Upper lobe of right lung (tissue), 1 donor: Measurements from ENCODE around the gene BLID. TPM values are rescaled to one million over a fixed set of nuclear protein-coding genes. Genes with fewer than 3 reads are reported as not detected.

Experiments
- ATAC-seq: fragments of 200-7000 bp; cut with Tn5 transposase; one replicate; pipeline ENCODE4 v1.9.1; 2020; ENCODE audit warnings: mild to moderate bottlenecking, moderate library complexity
- DNase-seq: peaks from one replicate; pipeline ENCODE4 v3.0.0-alpha.2; 2020
- H3K27ac ChIP-seq: fragments of 200-600 bp; one replicate; pipeline ENCODE4 v1.8.0; 2022
- H3K27me3 ChIP-seq: fragments of 200-600 bp; one replicate; pipeline ENCODE4 v1.8.0; 2022; ENCODE audit warnings: mild to moderate bottlenecking
- H3K36me3 ChIP-seq: fragments of 200-600 bp; one replicate; pipeline ENCODE4 v1.8.0; 2022
- H3K4me1 ChIP-seq: fragments of 200-600 bp; one replicate; pipeline ENCODE4 v1.8.0; 2022
- H3K4me3 ChIP-seq: fragments of 200-600 bp; one replicate; pipeline ENCODE4 v1.8.0; 2022; ENCODE audit warnings: mild to moderate bottlenecking
- H3K9me3 ChIP-seq: fragments of 200-600 bp; one replicate; pipeline ENCODE4 v1.8.0; 2022
- intact Hi-C: fragments of 100-400 bp; cut with DNase I; formaldehyde crosslinking; loops from one replicate; pipeline ENCODE4 v1.11.0; 2022
- total RNA-seq: library from RNA; stranded (reverse); fragmentation: NEBNext Ultra II Directional; extraction: Animal tissue kit (Norgen Biotek cat#: 25700); gene quantifications from one replicate; pipeline ENCODE4 v1.2.1, GENCODE V29; 2021
- TF ChIP-seq, protein P1 (sequence below): fragments of 200-600 bp; IDR thresholded peaks from one replicate; pipeline ENCODE4 v1.8.0; 2022; ENCODE audit warnings: antibody characterized with exemption
- donor health status: DM: no; HTN: yes; CAD: no; lungs with severe emphysema.

BLID gene
- total RNA-seq, 1 donor from 2014 or later = not detected

DNA sequence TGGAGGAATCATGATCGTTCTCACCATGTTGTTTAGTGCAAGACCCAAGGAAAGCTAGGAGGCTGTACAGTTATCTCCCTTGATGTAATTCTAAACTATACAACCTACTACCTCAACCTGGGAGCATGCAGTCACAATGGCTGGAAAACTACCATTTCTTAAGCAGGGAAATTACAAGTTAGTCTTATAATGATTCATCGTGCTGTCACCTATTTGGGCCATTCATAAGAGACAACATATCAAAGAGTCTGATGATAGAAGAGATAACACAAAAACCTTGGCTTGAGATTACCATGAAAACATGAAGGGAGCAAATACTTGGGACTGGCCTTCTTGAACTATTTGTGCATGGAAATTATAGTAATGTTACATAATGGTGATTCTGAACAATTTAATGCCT is 30.5 kb upstream of the BLID start:
- Histone ChIP-seq H3K9me3 (no peaks in the 10 kb centered on the region), H3K27me3 (no peaks in the 10 kb centered on the region), H3K4me1 (no peaks in the 10 kb centered on the region), H3K27ac (no peak overlapping the region), H3K36me3 (no peaks in the 10 kb centered on the region), H3K4me3 (no peak overlapping the region)
- intact Hi-C loops = no loop called here
- ATAC-seq (no peak), DNase-seq (no peak)
- TF ChIP-seq, protein P1, sequence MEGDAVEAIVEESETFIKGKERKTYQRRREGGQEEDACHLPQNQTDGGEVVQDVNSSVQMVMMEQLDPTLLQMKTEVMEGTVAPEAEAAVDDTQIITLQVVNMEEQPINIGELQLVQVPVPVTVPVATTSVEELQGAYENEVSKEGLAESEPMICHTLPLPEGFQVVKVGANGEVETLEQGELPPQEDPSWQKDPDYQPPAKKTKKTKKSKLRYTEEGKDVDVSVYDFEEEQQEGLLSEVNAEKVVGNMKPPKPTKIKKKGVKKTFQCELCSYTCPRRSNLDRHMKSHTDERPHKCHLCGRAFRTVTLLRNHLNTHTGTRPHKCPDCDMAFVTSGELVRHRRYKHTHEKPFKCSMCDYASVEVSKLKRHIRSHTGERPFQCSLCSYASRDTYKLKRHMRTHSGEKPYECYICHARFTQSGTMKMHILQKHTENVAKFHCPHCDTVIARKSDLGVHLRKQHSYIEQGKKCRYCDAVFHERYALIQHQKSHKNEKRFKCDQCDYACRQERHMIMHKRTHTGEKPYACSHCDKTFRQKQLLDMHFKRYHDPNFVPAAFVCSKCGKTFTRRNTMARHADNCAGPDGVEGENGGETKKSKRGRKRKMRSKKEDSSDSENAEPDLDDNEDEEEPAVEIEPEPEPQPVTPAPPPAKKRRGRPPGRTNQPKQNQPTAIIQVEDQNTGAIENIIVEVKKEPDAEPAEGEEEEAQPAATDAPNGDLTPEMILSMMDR = no peak

GRCh38 chr11:122145715-122146274 is 29.8 kb upstream of the BLID start:
- TF ChIP-seq, protein P1 = no peak
- DNase-seq = no peak
- intact Hi-C loops = no loop called here
- H3K27ac ChIP-seq = no peak overlapping the region
- no peaks in the 10 kb centered on the region for H3K36me3 ChIP-seq
- no peak overlapping the region for H3K4me3 ChIP-seq
- no peak for ATAC-seq
- H3K4me1 ChIP-seq = no peaks in the 10 kb centered on the region
- no peaks in the 10 kb centered on the region for H3K27me3 ChIP-seq
- no peaks in the 10 kb centered on the region for H3K9me3 ChIP-seq

DNA sequence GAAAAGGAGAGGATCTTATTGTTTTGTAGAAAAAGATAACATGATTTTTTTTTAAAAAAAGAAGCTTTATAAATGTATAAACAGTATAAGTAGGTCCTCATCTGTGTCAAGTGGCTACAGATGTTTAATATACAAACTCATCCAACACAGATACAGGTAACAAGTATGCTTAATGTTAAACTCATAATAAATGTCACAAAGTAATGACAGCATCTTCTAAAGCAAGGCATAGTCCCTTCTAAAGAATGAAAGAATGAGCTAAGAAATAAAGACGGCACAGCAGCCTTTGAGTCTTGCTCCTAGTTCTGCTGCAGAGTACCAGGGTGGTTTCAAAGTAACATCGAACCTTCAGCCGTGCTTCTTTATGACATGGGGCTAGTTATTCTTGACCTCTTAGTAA is 28.7 kb upstream of the BLID start:
- TF ChIP-seq, protein P1 = no peak
- no peak for DNase-seq
- H3K9me3 ChIP-seq = no peaks in the 10 kb centered on the region
- no peaks in the 10 kb centered on the region for H3K27me3 ChIP-seq
- no peak overlapping the region for H3K4me3 ChIP-seq
- no peaks in the 10 kb centered on the region for H3K36me3 ChIP-seq
- intact Hi-C loops = no loop called here
- H3K27ac ChIP-seq = no peak overlapping the region
- ATAC-seq = no peak
- no peaks in the 10 kb centered on the region for H3K4me1 ChIP-seq

DNA sequence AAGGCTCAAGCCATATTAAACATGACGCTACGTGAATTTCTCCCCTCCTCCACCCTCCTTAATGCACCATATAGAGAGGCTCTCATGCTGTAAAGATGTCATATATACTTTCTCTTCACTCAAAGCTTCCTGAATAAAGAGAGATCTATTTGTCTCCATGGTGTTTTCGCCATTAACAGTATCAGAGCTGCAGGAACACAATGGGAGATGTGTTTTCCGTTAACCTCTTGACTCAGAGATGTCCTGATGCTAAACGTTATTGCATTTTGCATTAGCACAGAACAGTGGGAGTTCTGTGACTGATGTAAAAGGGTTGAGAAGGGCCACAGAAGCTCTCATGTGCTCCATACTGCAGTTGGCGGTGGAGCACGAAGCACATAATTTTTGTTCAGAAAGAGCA is 25.7 kb upstream of the BLID start:
- intact Hi-C loops = no loop called here
- Histone ChIP-seq H3K4me3 (no peak overlapping the region), H3K9me3 (no peaks in the 10 kb centered on the region), H3K27ac (no peak overlapping the region), H3K27me3 (no peaks in the 10 kb centered on the region), H3K36me3 (no peaks in the 10 kb centered on the region), H3K4me1 (no peaks in the 10 kb centered on the region)
- DNase-seq (no peak), ATAC-seq (no peak)
- TF ChIP-seq, protein P1 = no peak

GRCh38 chr11:122140500-122140899 is 24.5 kb upstream of the BLID start:
- ATAC-seq (no peak), DNase-seq (no peak)
- H3K9me3 ChIP-seq = no peaks in the 10 kb centered on the region
- H3K36me3 ChIP-seq = no peaks in the 10 kb centered on the region
- no peaks in the 10 kb centered on the region for H3K4me1 ChIP-seq
- intact Hi-C loops = no loop called here
- no peak overlapping the region for H3K4me3 ChIP-seq
- TF ChIP-seq, protein P1 = no peak
- H3K27me3 ChIP-seq = no peaks in the 10 kb centered on the region
- H3K27ac ChIP-seq = no peak overlapping the region

DNA sequence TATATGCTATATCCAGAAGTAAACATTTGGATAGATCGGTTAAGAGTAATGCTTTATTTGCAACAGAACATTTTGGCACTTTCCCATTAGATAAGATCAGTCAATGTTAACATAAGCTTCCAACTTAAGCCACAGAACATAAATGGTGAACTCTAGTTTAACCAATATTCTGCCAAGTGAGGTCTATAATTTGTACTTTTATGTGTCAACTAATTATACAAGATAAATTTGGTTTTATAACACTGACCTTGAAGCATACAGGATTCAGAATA is 23.5 kb upstream of the BLID start:
- Histone ChIP-seq H3K4me3 (no peak overlapping the region), H3K9me3 (no peaks in the 10 kb centered on the region), H3K4me1 (no peaks in the 10 kb centered on the region), H3K27ac (no peak overlapping the region), H3K27me3 (no peaks in the 10 kb centered on the region), H3K36me3 (no peaks in the 10 kb centered on the region)
- ATAC-seq = no peak
- TF ChIP-seq, protein P1 = no peak
- DNase-seq = no peak
- intact Hi-C loops = no loop called here
